MM.1S (cell line): ENCODE measurements around the gene TCF23.

Experiments used
- DNase-seq: peaks from one replicate; pipeline ENCODE4 v3.0.0-alpha.2; 2015
- H2AFZ ChIP-seq: fragments of 300-600 bp; sonication (generic); 2 replicates; pipeline ENCODE4 v1.6.0; 2016; ENCODE audit warnings: antibody characterized with exemption, low read length
- H3F3A ChIP-seq: fragments of 300-600 bp; sonication (generic); 2 replicates; pipeline ENCODE4 v1.6.1; 2016; ENCODE audit warnings: mild to moderate bottlenecking, antibody characterized with exemption, low read length, moderate library complexity, mixed read lengths; ENCODE audit not compliant: insufficient read depth
- H3K27ac ChIP-seq: fragments of 300-600 bp; sonication (generic); 2 replicates; pipeline ENCODE4 v1.5.1; 2016; ENCODE audit warnings: mild to moderate bottlenecking, low read length
- H3K27me3 ChIP-seq: fragments of 300-600 bp; sonication (generic); replicated peaks from 2 replicates; pipeline ENCODE4 v1.6.0; 2016; ENCODE audit warnings: low read length; ENCODE audit not compliant: insufficient read depth
- H3K36me3 ChIP-seq: fragments of 300-600 bp; sonication (generic); replicated peaks from 2 replicates; pipeline ENCODE4 v1.6.1; 2016; ENCODE audit warnings: mild to moderate bottlenecking, low read length, mixed read lengths; ENCODE audit not compliant: insufficient read depth
- H3K4me1 ChIP-seq: fragments of 300-600 bp; sonication (generic); 2 replicates; pipeline ENCODE4 v1.6.1; 2016; ENCODE audit warnings: low read length, mixed read lengths
- H3K4me2 ChIP-seq: fragments of 300-600 bp; sonication (generic); 2 replicates; pipeline ENCODE4 v1.6.0; 2016; ENCODE audit warnings: low read depth, low read length
- H3K4me3 ChIP-seq: fragments of 300-600 bp; sonication (generic); 2 replicates; pipeline ENCODE4 v1.5.1; 2016; ENCODE audit warnings: low read length, mixed read lengths
- H3K79me2 ChIP-seq: fragments of 300-600 bp; sonication (generic); 2 replicates; pipeline ENCODE4 v1.6.1; 2016; ENCODE audit warnings: mixed run types, low read length, mixed read lengths
- H3K9ac ChIP-seq: fragments of 300-600 bp; sonication (generic); 2 replicates; pipeline ENCODE4 v1.6.1; 2016; ENCODE audit warnings: low read length, mixed read lengths
- H3K9me2 ChIP-seq: fragments of 300-600 bp; sonication (generic); replicated peaks from 2 replicates; pipeline ENCODE4 v1.6.1; 2016; ENCODE audit warnings: mild to moderate bottlenecking, low read length, mixed read lengths; ENCODE audit not compliant: insufficient read depth
- H3K9me3 ChIP-seq: fragments of 300-600 bp; sonication (generic); replicated peaks from 2 replicates; pipeline ENCODE4 v1.6.1; 2016; ENCODE audit warnings: mild to moderate bottlenecking, low read length, mixed read lengths; ENCODE audit not compliant: insufficient read depth
- H4K20me1 ChIP-seq: fragments of 300-600 bp; sonication (generic); 2 replicates; pipeline ENCODE4 v1.6.1; 2016; ENCODE audit warnings: mild to moderate bottlenecking, low read length, moderate library complexity, mixed read lengths; ENCODE audit not compliant: insufficient read depth
- EZH2 ChIP-seq: fragments of 300-600 bp; sonication (generic); optimal IDR thresholded peaks from 2 replicates; pipeline ENCODE3; 2017; ENCODE audit warnings: low read depth, mild to moderate bottlenecking, antibody characterized with exemption, low read length, mixed read lengths
- EZH2phosphoT487 ChIP-seq: fragments of 300-600 bp; sonication (generic); IDR thresholded peaks from 2 replicates; pipeline ENCODE4 v1.6.1; 2018; ENCODE audit warnings: antibody characterized with exemption, low read length
- TF ChIP-seq, protein P1 (sequence below): fragments of 300-600 bp; sonication (generic); IDR thresholded peaks from 2 replicates; pipeline ENCODE4 v1.5.1; 2016; ENCODE audit warnings: antibody characterized with exemption, low read length, mixed read lengths

The TCF23 gene

DNA sequence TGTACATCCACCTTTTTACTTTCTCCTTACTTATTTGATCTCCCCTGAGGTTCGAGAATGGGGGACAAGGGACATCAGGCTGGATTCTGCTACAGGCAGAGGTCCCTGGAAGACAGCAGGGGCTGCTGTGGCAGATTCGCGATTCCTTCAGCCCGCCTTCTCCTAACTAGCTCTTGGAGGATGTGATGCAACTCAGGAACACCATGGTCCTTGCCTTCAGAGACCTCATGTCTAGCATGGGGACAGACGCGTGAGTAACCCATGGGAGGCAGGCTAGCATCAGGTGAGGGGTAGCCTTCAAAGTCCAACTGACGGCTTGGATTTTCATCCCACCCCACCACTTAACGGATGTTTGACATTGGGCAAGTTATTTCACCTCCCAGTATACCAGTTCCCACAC, 869 bp upstream of the TCF23 start:
- Histone ChIP-seq H4K20me1 (no peaks in the 10 kb centered on the region), H2AFZ (no peak overlapping the region), H3K4me1 (peaks cover 11% of the 10 kb centered on the region), H3K79me2 (no peaks in the 10 kb centered on the region), H3K4me3 (no peak overlapping the region), H3K36me3 (no peaks in the 10 kb centered on the region), H3K27me3 (no peaks in the 10 kb centered on the region), H3K4me2 (no peak overlapping the region), H3K9me3 (no peaks in the 10 kb centered on the region), H3K9me2 (no peaks in the 10 kb centered on the region), H3K9ac (no peak overlapping the region), H3K27ac (no peak overlapping the region), H3F3A (peaks cover 13% of the 10 kb centered on the region)
- no peak for TF ChIP-seq EZH2phosphoT487
- TF ChIP-seq EZH2, result no peak
- TF ChIP-seq, protein P1, sequence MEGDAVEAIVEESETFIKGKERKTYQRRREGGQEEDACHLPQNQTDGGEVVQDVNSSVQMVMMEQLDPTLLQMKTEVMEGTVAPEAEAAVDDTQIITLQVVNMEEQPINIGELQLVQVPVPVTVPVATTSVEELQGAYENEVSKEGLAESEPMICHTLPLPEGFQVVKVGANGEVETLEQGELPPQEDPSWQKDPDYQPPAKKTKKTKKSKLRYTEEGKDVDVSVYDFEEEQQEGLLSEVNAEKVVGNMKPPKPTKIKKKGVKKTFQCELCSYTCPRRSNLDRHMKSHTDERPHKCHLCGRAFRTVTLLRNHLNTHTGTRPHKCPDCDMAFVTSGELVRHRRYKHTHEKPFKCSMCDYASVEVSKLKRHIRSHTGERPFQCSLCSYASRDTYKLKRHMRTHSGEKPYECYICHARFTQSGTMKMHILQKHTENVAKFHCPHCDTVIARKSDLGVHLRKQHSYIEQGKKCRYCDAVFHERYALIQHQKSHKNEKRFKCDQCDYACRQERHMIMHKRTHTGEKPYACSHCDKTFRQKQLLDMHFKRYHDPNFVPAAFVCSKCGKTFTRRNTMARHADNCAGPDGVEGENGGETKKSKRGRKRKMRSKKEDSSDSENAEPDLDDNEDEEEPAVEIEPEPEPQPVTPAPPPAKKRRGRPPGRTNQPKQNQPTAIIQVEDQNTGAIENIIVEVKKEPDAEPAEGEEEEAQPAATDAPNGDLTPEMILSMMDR, result no peak
- no peak for DNase-seq

DNA sequence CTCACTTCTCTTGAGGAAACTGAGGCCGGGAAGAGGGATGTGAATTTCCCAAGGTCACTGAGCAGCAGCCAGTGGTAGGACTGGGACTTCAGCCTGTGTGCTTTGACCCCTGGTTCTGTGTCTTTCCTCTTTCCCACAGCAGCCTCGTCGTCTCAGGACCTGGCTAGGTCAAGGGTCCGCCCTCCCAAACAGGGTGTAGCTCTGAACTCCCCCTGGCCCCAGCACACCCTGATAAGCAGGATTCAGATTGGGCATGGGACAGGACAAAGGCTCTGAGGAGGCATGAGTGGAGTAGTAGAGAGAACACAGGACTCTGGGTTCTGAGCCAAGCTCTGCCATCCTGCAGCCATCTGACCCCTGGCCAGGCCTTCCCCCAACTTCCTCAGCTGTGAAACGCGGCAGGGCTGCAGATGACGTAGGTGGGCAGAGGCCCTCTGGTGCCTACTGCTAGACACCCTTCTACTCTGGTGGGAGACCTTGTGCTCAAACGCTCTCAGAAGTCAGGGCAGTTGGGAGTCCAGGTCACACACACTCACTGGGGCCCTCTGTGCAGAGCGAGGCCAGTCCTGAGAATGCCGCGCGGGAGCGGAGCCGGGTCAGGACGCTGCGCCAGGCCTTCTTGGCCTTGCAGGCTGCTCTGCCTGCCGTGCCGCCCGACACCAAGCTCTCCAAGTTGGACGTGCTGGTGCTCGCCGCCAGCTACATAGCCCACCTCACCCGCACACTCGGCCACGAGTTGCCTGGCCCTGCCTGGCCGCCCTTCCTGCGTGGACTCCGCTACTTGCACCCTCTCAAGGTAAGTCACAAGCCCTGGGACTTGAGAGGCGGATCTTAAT, 984 bp downstream of the TCF23 start:
- Histone ChIP-seq H3K9ac (no peak overlapping the region), H3K4me3 (no peak overlapping the region), H4K20me1 (no peaks in the 10 kb centered on the region), H3K79me2 (no peaks in the 10 kb centered on the region), H3K9me2 (no peaks in the 10 kb centered on the region), H3K9me3 (no peaks in the 10 kb centered on the region), H3K36me3 (no peaks in the 10 kb centered on the region), H2AFZ (no peak overlapping the region), H3K4me1 (peaks cover 29% of the 10 kb centered on the region), H3K4me2 (no peak overlapping the region), H3K27ac (no peak overlapping the region), H3K27me3 (no peaks in the 10 kb centered on the region), H3F3A (peaks cover 22% of the 10 kb centered on the region)
- DNase-seq, result no peak
- TF ChIP-seq EZH2, result no peak
- TF ChIP-seq, protein P1, result no peak
- TF ChIP-seq EZH2phosphoT487, result no peak

DNA sequence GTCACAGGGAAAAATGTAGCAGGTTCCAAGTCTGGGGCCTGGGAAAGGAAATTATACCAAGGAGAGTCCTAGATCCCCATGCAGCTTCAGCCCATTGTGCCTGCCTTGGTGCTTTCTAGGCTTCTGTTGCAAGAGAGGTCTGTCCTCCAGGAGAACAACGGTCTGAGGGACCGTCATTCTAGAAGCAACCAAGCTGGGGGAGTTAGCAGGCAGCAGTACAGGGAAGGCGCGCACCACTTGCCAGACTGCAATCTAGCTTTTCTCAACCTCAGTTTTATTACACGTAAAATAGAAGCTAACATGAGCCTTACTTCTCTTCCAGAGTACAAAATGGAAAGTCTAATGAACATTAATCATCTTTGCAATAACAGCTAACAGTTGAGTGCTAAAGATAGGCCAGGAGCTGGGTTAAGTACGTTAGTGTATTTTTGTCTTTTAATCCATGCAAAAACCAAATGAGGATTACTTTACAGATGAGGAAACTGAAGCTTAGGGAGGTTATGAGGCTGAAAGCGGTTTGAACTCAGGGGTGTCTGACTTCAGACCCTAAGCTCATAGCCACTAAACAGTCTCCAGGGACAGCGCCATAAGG, 1.9 kb downstream of the TCF23 start:
- Histone ChIP-seq H3K36me3 (no peaks in the 10 kb centered on the region), H4K20me1 (no peaks in the 10 kb centered on the region), H3K4me1 (peaks cover 30% of the 10 kb centered on the region), H3F3A (peaks cover 22% of the 10 kb centered on the region), H3K79me2 (no peaks in the 10 kb centered on the region), H3K27ac (no peak overlapping the region), H3K4me2 (no peak overlapping the region), H3K9me3 (no peaks in the 10 kb centered on the region), H3K9me2 (no peaks in the 10 kb centered on the region), H3K27me3 (no peaks in the 10 kb centered on the region), H3K4me3 (no peak overlapping the region), H3K9ac (no peak overlapping the region), H2AFZ (no peak overlapping the region)
- TF ChIP-seq EZH2, result no peak
- TF ChIP-seq, protein P1, result no peak
- DNase-seq, result no peak
